IPS-18c (cell line): ENCODE results near the gene ALKBH6.
"Not testable (repeated sequence)": the region's sequence is repeated elsewhere in the genome, so short reads cannot be mapped to it uniquely, and the experiment has no call there.

Experiments
- H3K4me3 ChIP-seq: 2 replicates; pipeline ENCODE4 v1.7.0; 2013; ENCODE audit warnings: low read depth, mild to moderate bottlenecking, low read length, moderate library complexity; ENCODE audit not compliant: insufficient read depth
- H3K9me3 ChIP-seq: one replicate; pipeline ENCODE4 v1.6.1; 2013; ENCODE audit warnings: mild to moderate bottlenecking, low read length, moderate library complexity; ENCODE audit not compliant: control insufficient read depth, insufficient read depth

Gene ALKBH6

GRCh38 chr19:35986111-35986510 lies 27.9 kb downstream of the ALKBH6 start:
- Histone ChIP-seq H3K4me3 (no peak overlapping the region), H3K9me3 (peaks cover 2% of the 10 kb centered on the region)

- Histone ChIP-seq H3K4me3 (no peak overlapping the region), H3K9me3 (no peaks in the 10 kb centered on the region)
These were observed 30.8 kb downstream of the ALKBH6 start for GRCh38 chr19:35983177-35983576.

- not testable (repeated sequence) for H3K4me3 ChIP-seq
These were observed 33.0 kb downstream of the ALKBH6 start for GRCh38 chr19:35980997-35981396.

GRCh38 chr19:35978832-35979365 lies 35.1 kb downstream of the ALKBH6 start:
- Histone ChIP-seq H3K9me3 (no peaks in the 10 kb centered on the region), H3K4me3 (no peak overlapping the region)

More at GRCh38 chr19:35980997-35981396, 33.0 kb downstream of the ALKBH6 start:
- H3K9me3 ChIP-seq, result not testable (repeated sequence)

- Histone ChIP-seq H3K9me3 (no peaks in the 10 kb centered on the region), H3K4me3 (no peak overlapping the region)
These were observed 35.7 kb downstream of the ALKBH6 start for GRCh38 chr19:35978271-35978670.

GRCh38 chr19:35977446-35978222 lies 36.4 kb downstream of the ALKBH6 start:
- H3K4me3 ChIP-seq, result no peak overlapping the region

GRCh38 chr19:35975608-35976214 lies 38.3 kb downstream of the ALKBH6 start:
- no peak overlapping the region for H3K4me3 ChIP-seq
- H3K9me3 ChIP-seq, result no peaks in the 10 kb centered on the region

More at GRCh38 chr19:35977446-35978222, 36.4 kb downstream of the ALKBH6 start:
- no peaks in the 10 kb centered on the region for H3K9me3 ChIP-seq

GRCh38 chr19:35973487-35973886 lies 40.5 kb downstream of the ALKBH6 start:
- Histone ChIP-seq H3K4me3 (no peak overlapping the region), H3K9me3 (no peaks in the 10 kb centered on the region)

- Histone ChIP-seq H3K9me3 (no peaks in the 10 kb centered on the region), H3K4me3 (no peak overlapping the region)
These were observed 47.2 kb downstream of the ALKBH6 start for GRCh38 chr19:35966771-35967170.

- H3K4me3 ChIP-seq, result no peak overlapping the region
- no peaks in the 10 kb centered on the region for H3K9me3 ChIP-seq
These were observed 50.5 kb downstream of the ALKBH6 start for GRCh38 chr19:35963514-35963913.

- no peaks in the 10 kb centered on the region for H3K9me3 ChIP-seq
- H3K4me3 ChIP-seq, result no peak overlapping the region
These were observed 53.5 kb downstream of the ALKBH6 start for GRCh38 chr19:35960432-35960972.

GRCh38 chr19:35959968-35960320 lies 54.1 kb downstream of the ALKBH6 start:
- Histone ChIP-seq H3K9me3 (no peaks in the 10 kb centered on the region), H3K4me3 (no peak overlapping the region)
